Esophagus (tissue), 2 donors: Measurements from ENCODE around the gene ART1. TPM values are rescaled to one million over a fixed set of nuclear protein-coding genes. Genes with fewer than 3 reads are reported as not detected.
"Not testable (repeated sequence)": the region's sequence is repeated elsewhere in the genome, so short reads cannot be mapped to it uniquely, and the experiment has no call there.

ENCODE experiments used
- H3K27ac ChIP-seq, 2 donors: one replicate each; pipeline ENCODE4 v1.5.1; 2013; ENCODE audit warnings: low read depth in 2 of 2, mild to moderate bottlenecking in 2 of 2, inconsistent platforms in 1 of 2, low read length in 1 of 2, moderate library complexity in 1 of 2
- H3K27me3 ChIP-seq, 2 donors: one replicate each; pipeline ENCODE4 v1.6.1; 2013; ENCODE audit warnings: low read length in 2 of 2, control low read depth in 1 of 2, mild to moderate bottlenecking in 1 of 2; ENCODE audit not compliant: insufficient read depth in 2 of 2, control insufficient read depth in 1 of 2
- H3K36me3 ChIP-seq, 2 donors: one replicate each; pipeline ENCODE4 v1.6.1; 2013; ENCODE audit warnings: low read length in 1 of 2; ENCODE audit not compliant: control insufficient read depth in 2 of 2, insufficient read depth in 2 of 2
- H3K4me1 ChIP-seq, 2 donors: one replicate each; pipeline ENCODE4 v1.6.1; 2013; ENCODE audit warnings: low read length in 1 of 2; ENCODE audit not compliant: control insufficient read depth in 2 of 2, insufficient read depth in 2 of 2
- H3K4me3 ChIP-seq, 2 donors: one replicate each; pipeline ENCODE4 v1.5.1; 2013; ENCODE audit warnings: low read length in 2 of 2, mild to moderate bottlenecking in 2 of 2, low read depth in 1 of 2, moderate library complexity in 1 of 2
- H3K9me3 ChIP-seq, 2 donors: one replicate each; pipeline ENCODE4 v1.6.1; 2013; ENCODE audit warnings: mild to moderate bottlenecking in 2 of 2, low read depth in 1 of 2, low read length in 1 of 2, moderate library complexity in 1 of 2; ENCODE audit not compliant: control insufficient read depth in 2 of 2, insufficient read depth in 1 of 2
- WGBS, 2 donors: extraction: QIAGEN DNeasy Blood & Tissue Kit; methylation state at CpG; one replicate each; pipeline ENCODE4 v1.1.7; 2013; 5-methylcytosine and 5-hydroxymethylcytosine counted together
- polyA plus RNA-seq, 2 donors: library from polyadenylated mRNA; stranded (reverse); fragments of 200-250 nt; gene quantifications; one replicate each; pipeline ENCODE4 v1.2.3, GENCODE V29; 2013
- donor health status: healthy with polysubstance abuse.
- donor health status: Bipolar disorder and iron deficiency.

The ART1 gene
- polyA plus RNA-seq = not detected

GRCh38 chr11:3644817-3645235 lies at the start of gene ART1:
TSS of gene ART1 (plus strand) at chr11:3645128. CDS start at chr11:3659214, 14,086 bp downstream.
- Histone ChIP-seq H3K4me1 (peaks cover 2 to 9% of the 10 kb centered on the region in 2 donors), H3K36me3 (no peaks in the 10 kb centered on the region), H3K27ac (no peak within 1 kb of the TSS), H3K4me3 (no peak within 1 kb of the TSS), H3K27me3 (no peaks in the 10 kb centered on the region), H3K9me3 (no peaks in the 10 kb centered on the region)
- WGBS, 2 donors = 61 to 71% methylated on average over 4 of the region's 4 CpGs

- not testable (repeated sequence) for H3K27ac ChIP-seq, H3K36me3 ChIP-seq, H3K27me3 ChIP-seq, H3K4me1 ChIP-seq, H3K9me3 ChIP-seq, H3K4me3 ChIP-seq
- 92 to 96% methylated on average over 15 of the region's 15 CpGs for WGBS, 2 donors
These were observed 47.2 kb upstream of the ART1 start for GRCh38 chr11:3597743-3598142.

GRCh38 chr11:3600201-3600600 lies 44.7 kb upstream of the ART1 start:
- WGBS, 2 donors = 82 to 83% methylated on average over 10 of the region's 10 CpGs
- not testable (repeated sequence) for H3K27ac ChIP-seq

GRCh38 chr11:3604167-3604566 lies 40.8 kb upstream of the ART1 start:
- no peaks in the 10 kb centered on the region for H3K9me3 ChIP-seq
- H3K27me3 ChIP-seq = no peaks in the 10 kb centered on the region
- H3K36me3 ChIP-seq = no peaks in the 10 kb centered on the region
- no peak overlapping the region for H3K4me3 ChIP-seq
- no peak overlapping the region for H3K27ac ChIP-seq
- 66 to 67% methylated on average over 3 of the region's 3 CpGs for WGBS, 2 donors
- no peaks in the 10 kb centered on the region for H3K4me1 ChIP-seq

More at GRCh38 chr11:3600201-3600600, 44.7 kb upstream of the ART1 start:
- not testable (repeated sequence) for H3K9me3 ChIP-seq, H3K4me3 ChIP-seq, H3K27me3 ChIP-seq, H3K36me3 ChIP-seq, H3K4me1 ChIP-seq

- H3K9me3 ChIP-seq = no peaks in the 10 kb centered on the region
- H3K27me3 ChIP-seq = no peaks in the 10 kb centered on the region
- no peak overlapping the region for H3K27ac ChIP-seq
- no peaks in the 10 kb centered on the region for H3K4me1 ChIP-seq
- H3K4me3 ChIP-seq = no peak overlapping the region
- no peaks in the 10 kb centered on the region for H3K36me3 ChIP-seq
- 89 to 91% methylated on average over 3 of the region's 3 CpGs for WGBS, 2 donors
These were observed 39.7 kb upstream of the ART1 start for GRCh38 chr11:3605283-3605662.

GRCh38 chr11:3605771-3606203 lies 39.1 kb upstream of the ART1 start:
- WGBS, 2 donors = 51 to 57% methylated on average over 5 of the region's 5 CpGs

GRCh38 chr11:3609416-3610265 lies 35.3 kb upstream of the ART1 start:
- Histone ChIP-seq H3K36me3 (no peaks in the 10 kb centered on the region), H3K4me1 (no peaks in the 10 kb centered on the region), H3K27me3 (no peaks in the 10 kb centered on the region), H3K27ac (no peak overlapping the region), H3K4me3 (no peak overlapping the region), H3K9me3 (no peaks in the 10 kb centered on the region)
- WGBS, 2 donors = 48 to 49% methylated on average over 7 of the region's 7 CpGs

More at GRCh38 chr11:3605771-3606203, 39.1 kb upstream of the ART1 start:
- no peak overlapping the region for H3K27ac ChIP-seq
- no peaks in the 10 kb centered on the region for H3K36me3 ChIP-seq
- no peaks in the 10 kb centered on the region for H3K9me3 ChIP-seq
- H3K4me1 ChIP-seq = no peaks in the 10 kb centered on the region
- H3K4me3 ChIP-seq = no peak overlapping the region
- no peaks in the 10 kb centered on the region for H3K27me3 ChIP-seq

GRCh38 chr11:3610846-3611245 lies 34.1 kb upstream of the ART1 start:
- Histone ChIP-seq H3K4me1 (no peaks in the 10 kb centered on the region), H3K27me3 (no peaks in the 10 kb centered on the region), H3K36me3 (no peaks in the 10 kb centered on the region), H3K9me3 (no peaks in the 10 kb centered on the region), H3K27ac (no peak overlapping the region), H3K4me3 (no peak overlapping the region)
- 77 to 83% methylated on average over 4 of the region's 4 CpGs for WGBS, 2 donors

- WGBS, 2 donors = 64 to 77% methylated on average over 3 of the region's 3 CpGs
- Histone ChIP-seq H3K27ac (no peak overlapping the region), H3K9me3 (no peaks in the 10 kb centered on the region), H3K4me1 (no peaks in the 10 kb centered on the region), H3K27me3 (no peaks in the 10 kb centered on the region), H3K36me3 (no peaks in the 10 kb centered on the region), H3K4me3 (no peak overlapping the region)
These were observed 32.8 kb upstream of the ART1 start for GRCh38 chr11:3611976-3612678.
